Duodenal mucosa (tissue), 2 donors: Measurements from ENCODE around the gene MAP1LC3B2.

Source experiments
- H3K27ac ChIP-seq: one replicate; pipeline ENCODE4 v1.7.0; 2013; ENCODE audit warnings: low read depth, low read length
- H3K27me3 ChIP-seq, 2 donors: one replicate each; pipeline ENCODE4 v1.7.0; 2013; ENCODE audit warnings: low read length in 2 of 2, control low read depth in 1 of 2; ENCODE audit not compliant: insufficient read depth in 2 of 2, control insufficient read depth in 1 of 2
- H3K36me3 ChIP-seq, 2 donors: one replicate each; pipeline ENCODE4 v1.7.0; 2013; ENCODE audit warnings: low read length in 2 of 2, control low read depth in 1 of 2; ENCODE audit not compliant: insufficient read depth in 2 of 2, control insufficient read depth in 1 of 2
- H3K4me1 ChIP-seq, 2 donors: one replicate each; pipeline ENCODE4 v1.7.0; 2013; ENCODE audit warnings: low read length in 2 of 2, control low read depth in 1 of 2; ENCODE audit not compliant: insufficient read depth in 2 of 2, control insufficient read depth in 1 of 2
- H3K4me3 ChIP-seq, 2 donors: one replicate each; pipeline ENCODE4 v1.7.0; 2013; ENCODE audit warnings: low read length in 2 of 2, low read depth in 1 of 2
- H3K9ac ChIP-seq, 2 donors: one replicate each; pipeline ENCODE4 v1.7.0; 2013; ENCODE audit warnings: low read length in 2 of 2, low read depth in 1 of 2
- H3K9me3 ChIP-seq, 2 donors: one replicate each; pipeline ENCODE4 v1.7.0; 2013; ENCODE audit warnings: low read length in 2 of 2, control low read depth in 1 of 2; ENCODE audit not compliant: control insufficient read depth in 1 of 2

Gene MAP1LC3B2

GRCh38 chr12:116545144-116545543, 14.0 kb upstream of the MAP1LC3B2 start:
- H3K9me3 ChIP-seq, result no peaks in the 10 kb centered on the region
- peaks cover 2 to 6% of the 10 kb centered on the region in 2 donors for H3K4me1 ChIP-seq
- no peak overlapping the region for H3K9ac ChIP-seq
- no peak overlapping the region for H3K27ac ChIP-seq
- H3K27me3 ChIP-seq, result no peaks in the 10 kb centered on the region
- no peaks in the 10 kb centered on the region for H3K36me3 ChIP-seq
- H3K4me3 ChIP-seq, result no peak overlapping the region

DNA sequence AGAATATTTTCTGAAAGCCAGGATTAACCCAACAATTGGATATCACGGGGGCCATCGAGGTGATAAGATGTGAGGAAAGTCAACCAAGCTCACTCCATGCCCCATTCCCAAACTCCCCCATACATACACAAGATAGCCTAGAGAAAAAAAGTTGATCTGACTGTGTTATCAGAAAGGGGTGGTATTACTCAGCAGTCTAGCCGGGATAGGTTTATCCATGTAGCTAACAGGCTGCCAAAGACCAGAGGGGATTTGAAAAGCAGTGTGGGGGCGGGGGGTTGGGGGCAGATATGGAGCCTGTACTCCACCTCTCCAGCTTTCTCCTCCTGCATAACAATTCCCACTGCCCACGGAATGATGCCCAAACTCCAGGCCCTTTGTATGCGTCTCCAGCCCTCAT, 13.2 kb upstream of the MAP1LC3B2 start:
- no peak overlapping the region for H3K9ac ChIP-seq
- H3K36me3 ChIP-seq, result no peaks in the 10 kb centered on the region
- H3K4me1 ChIP-seq, result no peaks in the 10 kb centered on the region
- no peak overlapping the region for H3K4me3 ChIP-seq
- no peaks in the 10 kb centered on the region for H3K27me3 ChIP-seq
- H3K27ac ChIP-seq, result no peak overlapping the region
- H3K9me3 ChIP-seq, result no peaks in the 10 kb centered on the region

DNA sequence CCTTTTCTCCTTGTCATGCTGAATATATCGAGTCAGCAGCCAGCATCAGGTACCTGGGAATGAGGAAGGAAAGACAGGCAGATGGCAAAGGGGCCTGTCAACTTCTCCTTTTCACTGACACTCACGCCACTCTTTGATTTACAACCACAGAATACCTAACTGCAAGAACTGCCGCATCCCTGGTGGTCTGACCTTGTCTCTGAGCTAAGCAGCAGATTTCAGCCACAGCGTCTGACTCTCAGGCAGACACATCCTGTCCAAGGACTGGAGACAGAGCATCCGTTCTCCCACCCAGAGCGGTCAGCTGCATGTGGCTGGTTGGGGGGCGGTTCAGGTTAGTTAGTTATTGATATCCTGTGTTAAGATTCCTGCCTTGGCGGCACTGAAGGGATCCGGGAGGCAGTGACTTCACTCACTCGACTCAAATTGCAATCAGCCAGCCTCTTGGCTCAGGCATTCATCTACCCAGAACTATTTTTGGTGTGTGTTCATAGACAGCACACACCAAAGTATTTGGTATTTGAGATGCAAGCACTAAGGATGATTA, 11.2 kb upstream of the MAP1LC3B2 start:
- no peaks in the 10 kb centered on the region for H3K36me3 ChIP-seq
- no peak overlapping the region for H3K9ac ChIP-seq
- H3K9me3 ChIP-seq, result no peaks in the 10 kb centered on the region
- H3K27ac ChIP-seq, result no peak overlapping the region
- H3K4me1 ChIP-seq, result no peaks in the 10 kb centered on the region
- H3K27me3 ChIP-seq, result no peaks in the 10 kb centered on the region
- no peak overlapping the region for H3K4me3 ChIP-seq

GRCh38 chr12:116549993-116550392, 9.2 kb upstream of the MAP1LC3B2 start:
- H3K27ac ChIP-seq, result no peak overlapping the region
- H3K9ac ChIP-seq, result no peak overlapping the region
- H3K9me3 ChIP-seq, result no peaks in the 10 kb centered on the region
- H3K4me1 ChIP-seq, result no peaks in the 10 kb centered on the region
- H3K36me3 ChIP-seq, result no peaks in the 10 kb centered on the region
- no peaks in the 10 kb centered on the region for H3K27me3 ChIP-seq
- H3K4me3 ChIP-seq, result no peak overlapping the region

DNA sequence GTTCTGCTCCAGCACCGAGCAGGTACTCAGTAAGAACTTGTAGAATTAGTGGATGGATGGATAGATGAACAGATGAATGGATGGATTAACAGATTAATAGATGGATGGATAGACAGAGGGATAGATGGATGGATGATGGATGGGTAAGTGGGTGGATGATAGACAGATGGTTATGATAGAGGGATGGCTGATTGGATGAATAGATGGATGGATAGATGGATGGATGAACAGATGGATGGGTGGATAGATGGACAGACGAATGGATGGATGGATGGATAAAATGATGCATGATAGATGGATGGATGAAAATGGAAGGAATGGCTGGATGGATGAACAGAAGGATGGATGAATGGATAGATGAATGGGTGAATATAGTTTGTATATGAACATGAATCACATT, 8.0 kb upstream of the MAP1LC3B2 start:
- no peaks in the 10 kb centered on the region for H3K36me3 ChIP-seq
- no peak overlapping the region for H3K4me3 ChIP-seq
- H3K9me3 ChIP-seq, result no peaks in the 10 kb centered on the region
- no peaks in the 10 kb centered on the region for H3K27me3 ChIP-seq
- H3K27ac ChIP-seq, result no peak overlapping the region
- no peak overlapping the region for H3K9ac ChIP-seq
- no peaks in the 10 kb centered on the region for H3K4me1 ChIP-seq

DNA sequence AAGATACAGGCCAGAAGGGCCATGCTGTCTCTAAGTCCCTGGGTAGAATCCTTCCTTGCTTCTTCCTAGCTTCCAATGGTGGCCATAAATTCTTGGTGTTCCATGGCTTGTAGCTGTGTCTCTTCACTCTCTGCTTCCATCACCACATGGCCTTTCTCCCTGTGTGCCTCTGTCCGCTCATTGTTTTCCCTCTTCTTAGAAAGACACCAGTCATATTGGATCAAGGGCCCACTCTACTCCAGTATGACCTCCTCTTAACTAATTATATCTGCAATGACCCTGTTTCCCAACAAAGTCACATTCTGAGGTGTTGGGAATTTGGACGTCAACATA, 7.6 kb upstream of the MAP1LC3B2 start:
- Histone ChIP-seq H3K27ac (no peak overlapping the region), H3K9ac (no peak overlapping the region), H3K9me3 (no peaks in the 10 kb centered on the region), H3K36me3 (no peaks in the 10 kb centered on the region), H3K4me3 (no peak overlapping the region), H3K27me3 (no peaks in the 10 kb centered on the region), H3K4me1 (no peaks in the 10 kb centered on the region)

- Histone ChIP-seq H3K4me3 (no peak overlapping the region), H3K27ac (no peak overlapping the region), H3K27me3 (no peaks in the 10 kb centered on the region), H3K4me1 (no peaks in the 10 kb centered on the region), H3K9ac (no peak overlapping the region), H3K36me3 (no peaks in the 10 kb centered on the region), H3K9me3 (no peaks in the 10 kb centered on the region)
These were observed 7.0 kb upstream of the MAP1LC3B2 start for GRCh38 chr12:116551952-116552772.

DNA sequence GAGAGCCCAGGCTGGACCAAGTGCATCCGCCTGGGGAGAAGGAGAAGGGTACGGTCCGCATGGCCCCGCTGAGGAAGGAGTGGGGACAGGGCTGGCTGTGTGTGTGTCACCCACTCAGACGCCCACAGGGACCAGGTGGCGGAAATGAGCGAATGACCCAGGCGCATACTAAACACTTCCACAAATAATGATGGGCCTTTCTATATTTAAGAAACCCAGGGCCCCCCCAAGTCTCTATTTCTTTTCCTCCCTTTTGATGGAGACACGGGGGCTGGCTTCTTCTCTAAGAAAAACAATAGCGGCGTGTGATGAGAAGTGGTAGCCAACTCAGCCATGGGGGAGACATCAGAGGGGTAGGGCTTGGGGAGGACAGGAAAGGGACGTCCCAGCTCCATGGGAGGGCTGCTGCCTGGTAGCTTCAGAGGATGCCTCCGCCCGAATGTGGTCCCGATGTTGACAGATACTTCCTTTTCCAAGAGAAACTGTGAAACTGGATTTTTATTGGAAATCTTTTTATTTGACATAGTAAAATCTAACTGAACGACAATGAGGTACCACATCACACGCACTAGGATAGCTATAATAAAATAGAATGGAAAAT, 6.3 kb upstream of the MAP1LC3B2 start:
- Histone ChIP-seq H3K9me3 (no peaks in the 10 kb centered on the region), H3K36me3 (no peaks in the 10 kb centered on the region), H3K27ac (no peak overlapping the region), H3K4me1 (no peaks in the 10 kb centered on the region), H3K4me3 (no peak overlapping the region), H3K27me3 (no peaks in the 10 kb centered on the region), H3K9ac (no peak overlapping the region)

DNA sequence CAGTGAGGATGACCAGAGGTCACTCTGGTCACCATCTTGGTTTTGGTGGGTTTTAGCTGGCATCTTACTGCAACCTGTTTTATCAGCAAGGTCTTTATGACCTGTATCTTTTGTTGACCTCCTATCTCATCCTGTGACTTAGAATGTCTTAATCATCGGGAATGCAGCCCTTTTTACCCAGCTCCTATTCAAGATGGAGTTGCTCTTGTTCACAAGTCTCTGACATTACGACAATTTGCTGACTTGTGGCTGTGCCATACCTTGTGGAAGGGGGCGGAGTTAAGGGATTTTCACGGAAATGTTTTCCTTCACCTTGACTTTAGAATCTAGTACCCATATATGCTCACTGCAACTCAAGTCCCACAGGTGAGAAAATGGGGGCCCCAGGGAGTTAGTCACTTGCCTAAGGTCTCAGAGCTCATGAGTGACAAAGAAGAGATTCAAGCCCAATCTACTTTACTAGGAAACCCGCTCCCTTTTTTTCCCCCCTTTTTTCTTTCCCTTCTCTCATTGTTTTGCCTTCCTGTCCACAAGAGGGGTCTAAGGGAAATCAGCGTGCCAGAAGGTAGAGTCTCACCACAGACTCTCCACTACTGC, 2.7 kb upstream of the MAP1LC3B2 start:
- Histone ChIP-seq H3K27me3 (no peaks in the 10 kb centered on the region), H3K4me3 (no peak overlapping the region), H3K27ac (no peak overlapping the region), H3K9me3 (no peaks in the 10 kb centered on the region), H3K36me3 (no peaks in the 10 kb centered on the region), H3K4me1 (peaks cover 17 to 18% of the 10 kb centered on the region in 2 donors), H3K9ac (no peak overlapping the region)

DNA sequence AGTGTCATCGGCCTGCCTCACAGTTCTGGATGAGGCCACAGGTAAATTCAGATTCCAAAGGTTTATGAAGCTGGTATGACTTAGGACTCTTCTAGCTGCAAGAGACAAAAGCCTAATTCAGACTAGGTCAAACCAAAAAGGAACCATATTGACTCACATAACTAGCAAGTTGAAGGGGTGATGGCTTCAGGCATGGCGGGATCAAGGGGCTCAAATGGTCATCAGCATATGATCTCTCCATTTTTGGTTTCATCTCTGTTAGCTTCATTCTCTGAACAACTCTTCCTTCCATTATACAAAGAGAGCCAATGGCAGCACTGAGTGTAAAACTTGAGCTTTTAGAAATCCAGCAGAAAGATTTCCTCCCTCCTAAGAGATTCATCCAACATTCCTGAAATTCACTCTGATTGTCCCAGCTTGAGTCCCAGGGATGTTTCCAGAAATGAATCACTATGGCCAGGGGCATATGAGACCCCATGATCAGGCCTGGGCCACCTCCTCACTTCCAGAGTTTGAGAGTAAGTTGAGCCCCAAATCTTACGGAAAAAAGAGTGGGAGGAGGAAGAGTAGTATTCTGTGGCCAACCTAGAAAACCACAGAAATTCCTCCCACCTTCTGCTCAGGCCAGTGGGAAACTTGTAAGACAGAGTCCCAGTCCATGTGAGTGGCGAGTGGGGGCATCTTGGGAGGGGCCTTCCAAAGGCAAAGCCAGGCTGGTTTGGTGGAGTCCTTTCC, 2.0 kb upstream of the MAP1LC3B2 start:
- H3K27me3 ChIP-seq, result no peaks in the 10 kb centered on the region
- H3K36me3 ChIP-seq, result no peaks in the 10 kb centered on the region
- H3K9me3 ChIP-seq, result no peaks in the 10 kb centered on the region
- H3K27ac ChIP-seq, result no peak overlapping the region
- H3K4me1 ChIP-seq, result peaks cover 17 to 18% of the 10 kb centered on the region in 2 donors
- H3K9ac ChIP-seq, result peak overlapping the region in 1 of 2 donors; percentile 7
- H3K4me3 ChIP-seq, result no peak overlapping the region
